ENCODE data around the gene GMNC. TPM values are rescaled to one million over a fixed set of nuclear protein-coding genes. Genes with fewer than 3 reads are reported as not detected.
"Not testable (repeated sequence)": the region's sequence is repeated elsewhere in the genome, so short reads cannot be mapped to it uniquely, and the experiment has no call there.

Gene GMNC, protein sequence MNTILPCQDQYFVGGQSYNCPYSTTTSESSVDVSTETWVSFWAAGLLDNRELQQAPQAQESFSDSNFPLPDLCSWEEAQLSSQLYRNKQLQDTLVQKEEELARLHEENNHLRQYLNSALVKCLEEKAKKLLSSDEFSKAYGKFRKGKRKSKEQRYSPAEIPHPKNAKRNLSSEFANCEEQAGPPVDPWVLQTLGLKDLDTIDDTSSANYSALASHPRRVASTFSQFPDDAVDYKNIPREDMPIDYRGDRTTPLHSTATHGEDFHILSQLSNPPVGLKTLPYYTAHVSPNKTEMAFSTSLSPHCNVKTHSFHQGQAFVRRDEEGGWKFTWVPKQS
- 1 to 10 TPM in 2 of 8 experiments, under 1 TPM in 6; 0.05 to 4.2 (median 0.17) TPM for total RNA-seq

DNA sequence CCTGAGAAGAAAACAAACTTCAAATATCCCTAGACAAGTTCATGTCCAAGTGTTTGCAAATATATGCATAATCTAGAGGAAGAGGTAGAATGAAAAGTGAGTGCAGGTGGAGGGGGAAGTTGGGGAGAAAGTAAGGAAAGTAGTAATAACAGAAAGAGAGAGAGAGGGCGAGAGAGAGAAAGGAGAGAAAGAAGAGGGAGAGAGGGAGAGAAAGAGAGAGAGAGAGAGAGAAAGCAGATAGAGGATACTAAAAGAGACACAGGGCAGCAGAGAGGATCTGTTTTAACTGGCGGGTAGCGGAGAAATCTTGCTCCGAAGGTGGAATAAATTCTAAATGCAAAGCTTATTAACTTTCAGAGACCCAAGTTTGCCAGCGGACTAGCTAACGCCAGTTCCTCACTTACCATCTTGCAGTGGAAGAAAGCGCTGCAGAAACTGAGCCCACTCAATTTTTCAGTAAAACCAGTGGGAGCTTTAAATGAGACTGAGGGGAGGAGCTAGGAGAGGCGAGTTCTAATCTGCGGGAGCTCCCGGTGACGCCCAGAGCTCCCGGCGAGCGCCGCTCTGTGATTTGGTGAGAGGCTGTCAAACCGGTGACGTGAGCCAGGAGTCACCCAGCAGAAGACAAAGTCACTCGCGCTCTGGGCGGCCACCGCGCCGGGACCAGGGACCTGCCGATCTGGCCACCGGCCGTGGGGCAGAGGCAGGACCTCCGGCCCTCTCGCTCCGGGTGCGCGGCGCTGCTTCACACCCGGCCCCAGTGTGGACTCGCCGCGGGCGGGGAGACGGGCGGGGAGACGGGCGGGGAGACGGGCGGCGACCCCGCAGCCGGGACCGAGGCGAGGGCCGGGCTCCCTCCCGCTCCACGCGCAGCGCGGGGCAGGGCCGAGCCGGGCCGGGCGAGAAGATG is at the start of gene GMNC:
Gene GMNC (minus strand): TSS at position 486 of the 910 bp plus-strand sequence. CDS start 79 bp downstream, at position 407.
- peak; percentile 95 to 99 (median 98) for ATAC-seq (replicated peaks in 6 of 8)
- Histone ChIP-seq H3K4me1 (replicated peaks in 1 of 2) (peaks cover 0 to 3% of the 10 kb centered on the region in 2 donors), H3K27ac (no peak within 1 kb of the TSS), H3K4me3 (peak within 1 kb of the TSS; percentile 52 to 96 (median 69))
- WGBS, 10 experiments: 4 to 63% (median 13%) methylated on average over 1 to 19 of the region's 58 CpGs; no CpG with 5 or more reads in 1 of the 10 experiments
- in situ Hi-C loops (cut with MboI; ENCODE audit: low pct_unique_long_range_greater_than_20kb in 2 of 9, low sequenced_read_pairs in 9 of 9, unreplicated experiment in 9 of 9): no loop called here

DNA sequence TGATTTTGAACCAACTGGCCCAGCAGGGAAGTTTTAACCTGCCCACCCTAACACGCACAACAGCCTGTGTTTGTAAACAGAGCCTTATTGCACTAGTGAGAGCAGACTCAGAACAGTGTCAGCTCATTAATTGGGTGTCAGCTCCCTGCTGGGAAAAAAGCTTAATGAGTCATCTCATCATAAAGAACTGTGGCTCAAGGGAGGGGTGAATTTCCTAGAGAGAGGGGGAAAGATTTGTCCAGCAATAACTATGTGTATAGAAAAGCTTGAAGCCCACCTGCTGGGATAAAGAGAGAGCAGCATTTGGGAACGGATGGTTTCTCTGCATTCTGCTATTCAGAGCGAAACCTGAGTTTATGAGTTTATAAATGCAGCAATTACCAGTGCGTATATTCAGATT is 48.9 kb upstream of the GMNC start:
- Histone ChIP-seq H3K4me3 (no peak overlapping the region), H3K4me1 (replicated peaks in 1 of 2) (peaks cover 0 to 3% of the 10 kb centered on the region in 2 donors), H3K27ac (no peak overlapping the region)
- in situ Hi-C loops (cut with MboI; ENCODE audit: low pct_unique_long_range_greater_than_20kb in 2 of 9, low sequenced_read_pairs in 9 of 9, unreplicated experiment in 9 of 9): no loop called here
- whole genome bisulfite sequencing, 10 experiments: 13 to 81% (median 39%) methylated on average over 1 to 4 of the region's 4 CpGs; no CpG with 5 or more reads in 1 of the 10 experiments
- ATAC-seq (replicated peaks in 6 of 8): peak in 6 of 8 experiments; percentile 43 to 84 (median 74)

DNA sequence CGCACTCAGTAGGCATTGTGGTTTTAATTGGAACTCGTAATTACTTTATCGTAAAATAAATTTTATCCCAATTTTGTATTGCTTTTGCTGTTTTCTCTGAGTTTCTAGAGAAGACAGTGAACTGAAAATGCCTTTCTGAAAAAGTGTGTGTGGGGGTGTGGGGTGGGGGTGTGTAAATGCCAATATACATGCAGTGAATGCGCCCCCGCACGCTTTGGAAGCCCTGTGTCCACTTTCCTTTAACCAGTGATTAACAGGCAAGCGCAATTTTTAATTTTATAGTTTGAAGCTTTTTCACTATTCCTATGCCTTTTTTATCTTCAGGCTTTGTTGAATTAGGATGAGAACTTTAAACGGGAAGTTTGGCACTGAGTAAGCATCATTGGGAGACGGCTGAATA is 47.4 kb upstream of the GMNC start:
- ATAC-seq (replicated peaks in 6 of 8): no peak
- Histone ChIP-seq H3K27ac (no peak overlapping the region), H3K4me1 (replicated peaks in 1 of 2) (peaks cover 0 to 3% of the 10 kb centered on the region in 2 donors), H3K4me3 (no peak overlapping the region)
- WGBS, 10 experiments: 30 to 100% (median 90%) methylated on average over 4 to 9 of the region's 9 CpGs
- in situ Hi-C loops (cut with MboI; ENCODE audit: low pct_unique_long_range_greater_than_20kb in 2 of 9, low sequenced_read_pairs in 9 of 9, unreplicated experiment in 9 of 9): no loop called here

DNA sequence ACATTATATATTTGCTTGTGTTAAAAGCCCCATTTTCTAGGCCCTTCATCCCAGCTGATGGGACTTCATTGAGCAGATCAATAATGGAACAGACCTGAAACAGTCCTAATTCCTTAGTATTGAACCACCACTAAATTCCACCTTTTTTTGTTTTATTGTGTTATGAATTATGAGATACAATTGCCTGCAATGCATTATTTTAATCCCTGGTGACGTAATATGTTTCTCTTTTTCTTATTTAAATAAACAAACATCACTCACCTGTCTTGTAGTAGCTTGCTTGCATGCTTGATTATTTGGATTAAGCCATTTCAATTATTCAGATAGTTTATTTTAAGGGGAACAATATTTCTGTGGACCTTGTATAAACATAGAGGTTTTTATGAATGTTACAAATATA is 40.7 kb upstream of the GMNC start:
- Histone ChIP-seq H3K4me1 (replicated peaks in 1 of 2) (no peaks in the 10 kb centered on the region), H3K27ac (no peak overlapping the region), H3K4me3 (no peak overlapping the region)
- ATAC-seq (replicated peaks in 6 of 8): no peak
- in situ Hi-C loops (cut with MboI; ENCODE audit: low pct_unique_long_range_greater_than_20kb in 2 of 9, low sequenced_read_pairs in 9 of 9, unreplicated experiment in 9 of 9): no loop called here
- WGBS, 10 experiments: 0 to 87% (median 58%) methylated on average over 1 of the region's 1 CpG

DNA sequence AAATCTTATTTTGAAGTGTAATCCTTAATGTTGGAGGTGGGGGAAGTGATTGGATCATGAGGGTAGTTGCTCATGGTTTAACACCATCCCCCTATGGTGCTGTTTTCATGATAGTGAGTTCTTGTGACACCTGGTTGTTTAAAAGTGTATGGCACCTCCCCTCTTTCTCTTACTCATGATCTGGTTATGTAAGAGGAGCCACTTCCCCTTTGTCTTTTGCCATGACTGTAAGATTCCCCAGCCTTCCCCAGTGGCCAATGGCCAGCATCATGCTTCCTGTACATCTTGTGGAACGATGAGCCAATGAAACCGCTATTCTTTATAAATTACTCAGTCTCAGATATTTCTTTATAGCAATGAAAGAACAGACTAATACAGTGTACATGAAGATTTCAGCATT is 39.8 kb upstream of the GMNC start:
- Histone ChIP-seq H3K4me3 (no peak overlapping the region), H3K27ac (no peak overlapping the region), H3K4me1 (replicated peaks in 1 of 2) (no peaks in the 10 kb centered on the region)
- no peak for ATAC-seq (replicated peaks in 6 of 8)
- in situ Hi-C loops (cut with MboI; ENCODE audit: low pct_unique_long_range_greater_than_20kb in 2 of 9, low sequenced_read_pairs in 9 of 9, unreplicated experiment in 9 of 9): no loop called here
- WGBS, 10 experiments: 0 to 86% (median 27%) methylated on average over 1 to 2 of the region's 2 CpGs; no CpG with 5 or more reads in 4 of the 10 experiments

DNA sequence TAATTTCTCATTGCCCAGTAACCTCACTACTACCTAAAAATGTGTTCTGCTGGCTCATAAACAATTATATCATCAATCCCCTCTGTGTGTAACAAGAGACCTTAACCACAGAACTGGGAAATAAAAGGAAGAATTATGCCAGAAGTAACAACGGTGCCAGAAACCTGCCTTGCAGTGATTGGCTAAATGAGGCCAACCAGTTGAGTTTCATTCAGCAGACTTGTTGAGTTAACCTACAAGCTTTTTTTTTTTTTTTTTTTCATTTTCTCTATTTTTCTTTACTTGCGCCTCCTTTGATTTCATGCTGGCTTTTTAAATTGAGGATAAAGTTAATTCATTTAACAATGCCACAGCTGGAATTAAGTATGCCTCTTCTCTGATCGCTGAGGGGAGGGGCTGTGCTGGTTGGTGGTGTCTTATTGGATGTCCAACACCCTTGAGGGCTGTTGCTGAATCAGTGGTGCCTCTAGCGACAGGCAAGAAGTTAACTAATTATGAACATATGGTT is 30.0 kb upstream of the GMNC start:
- no peak overlapping the region for H3K4me3 ChIP-seq
- in situ Hi-C loops (cut with MboI; ENCODE audit: low pct_unique_long_range_greater_than_20kb in 2 of 9, low sequenced_read_pairs in 9 of 9, unreplicated experiment in 9 of 9): loop anchor here in 1 of 9 experiments (25.0 kb wide), 1 partner anchor 145 kb away; no protein-coding TSS in a partner anchor
- H3K4me1 ChIP-seq (replicated peaks in 1 of 2): no peaks in the 10 kb centered on the region
- WGBS, 10 experiments: 39 to 93% (median 61%) methylated on average over 1 to 4 of the region's 4 CpGs; no CpG with 5 or more reads in 2 of the 10 experiments
- no peak for ATAC-seq (replicated peaks in 6 of 8)
- no peak overlapping the region for H3K27ac ChIP-seq

DNA sequence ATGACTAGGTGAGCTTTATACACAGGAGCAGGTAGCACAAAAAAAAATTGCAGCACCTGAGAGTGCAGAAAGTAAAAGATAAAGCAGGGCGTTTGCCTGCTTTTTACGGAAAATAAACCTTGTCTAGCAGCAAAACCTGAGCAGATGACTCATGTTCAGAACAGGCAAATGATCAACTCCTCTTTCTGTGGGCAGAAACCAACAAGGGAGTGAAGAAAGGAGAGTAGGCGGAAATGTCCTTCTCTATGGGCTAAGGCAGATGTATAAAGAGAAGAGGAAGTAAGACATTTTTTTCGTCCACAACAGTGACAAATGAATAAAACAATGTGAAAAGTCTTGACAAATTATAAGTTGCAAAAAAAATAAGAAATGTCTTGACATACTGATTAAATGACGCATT is 24.5 kb upstream of the GMNC start:
- ATAC-seq (replicated peaks in 6 of 8): no peak
- 52 to 96% (median 83%) methylated on average over 3 to 5 of the region's 5 CpGs for WGBS, 10 experiments
- H3K4me3 ChIP-seq: no peak overlapping the region

DNA sequence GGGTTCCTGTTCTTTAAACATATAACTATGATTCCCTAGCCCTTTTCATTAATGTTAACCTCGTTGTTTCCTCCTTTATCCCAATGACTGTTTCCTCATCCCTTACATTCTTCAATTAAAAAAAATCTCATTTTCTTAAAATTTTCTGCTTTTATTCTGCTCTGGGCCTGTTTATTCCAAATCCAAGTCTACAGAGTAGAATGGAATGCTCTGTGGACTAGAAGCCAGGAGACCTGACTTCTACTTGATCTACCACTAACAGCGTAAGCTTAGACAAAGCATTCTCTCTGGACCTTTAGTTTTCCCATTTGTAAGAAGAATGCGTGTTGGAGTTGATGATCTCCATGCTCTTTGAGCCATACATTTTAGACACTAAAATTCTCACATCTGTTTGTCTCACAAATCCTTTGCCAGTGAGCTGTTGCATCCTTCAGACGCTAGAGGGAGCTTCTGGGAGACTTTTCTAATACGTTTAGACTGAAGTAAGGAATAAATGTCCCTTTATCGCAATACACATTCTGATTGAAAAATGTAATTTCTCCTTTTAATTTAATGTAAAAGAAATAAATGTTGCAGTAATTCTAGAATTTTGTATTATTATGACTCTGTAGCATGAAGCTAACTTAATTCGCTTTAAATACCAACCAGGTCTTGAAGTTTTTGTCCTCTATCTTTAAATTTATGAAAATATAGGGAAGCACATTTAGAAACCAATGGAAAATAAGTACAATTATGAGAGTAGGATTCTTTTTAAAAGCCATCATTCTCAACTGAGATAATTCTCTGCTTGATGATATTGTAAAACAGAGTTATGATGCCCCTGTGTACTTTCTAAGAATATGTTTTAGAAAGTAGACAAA is 21.7 kb upstream of the GMNC start:
- in situ Hi-C loops (cut with MboI; ENCODE audit: low pct_unique_long_range_greater_than_20kb in 2 of 9, low sequenced_read_pairs in 9 of 9, unreplicated experiment in 9 of 9): loop anchor here in 2 of 9 experiments (10.0 to 25.0 kb wide), 2 partner anchors 153 to 171 kb away; no protein-coding TSS in a partner anchor
- ATAC-seq (replicated peaks in 6 of 8): peak in 5 of 8 experiments; percentile 34 to 75 (median 60)

More for the DNA sequence above, 24.5 kb upstream of the GMNC start:
- no peak overlapping the region for H3K27ac ChIP-seq
- in situ Hi-C loops (cut with MboI; ENCODE audit: low pct_unique_long_range_greater_than_20kb in 2 of 9, low sequenced_read_pairs in 9 of 9, unreplicated experiment in 9 of 9): loop anchor here in 2 of 9 experiments (10.0 to 25.0 kb wide), 2 partner anchors 150 to 168 kb away; no protein-coding TSS in a partner anchor
- H3K4me1 ChIP-seq (replicated peaks in 1 of 2): no peaks in the 10 kb centered on the region

DNA sequence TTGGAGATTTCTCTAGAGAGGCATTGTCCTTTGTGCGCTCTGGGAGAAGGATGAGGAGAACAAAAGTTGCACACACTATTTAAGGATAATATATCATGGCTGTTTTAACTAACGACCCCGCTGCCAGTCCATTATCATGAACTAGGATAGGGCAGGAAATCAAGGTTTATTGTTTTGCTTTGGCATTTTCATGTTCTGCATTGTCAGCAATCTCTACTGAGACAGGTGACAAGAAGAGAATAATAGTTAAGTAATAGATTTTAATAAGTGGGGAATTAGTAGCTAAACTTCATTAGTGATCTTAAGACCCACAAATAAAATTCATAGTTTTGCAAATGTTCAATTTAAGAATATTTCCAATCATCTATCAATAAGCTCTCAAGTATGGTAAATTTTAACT is 20.6 kb upstream of the GMNC start:
- 38 to 100% (median 80%) methylated on average over 2 to 3 of the region's 3 CpGs; no CpG with 5 or more reads in 1 of the 10 experiments for WGBS, 10 experiments
- in situ Hi-C loops (cut with MboI; ENCODE audit: low pct_unique_long_range_greater_than_20kb in 2 of 9, low sequenced_read_pairs in 9 of 9, unreplicated experiment in 9 of 9): loop anchor here in 2 of 9 experiments (10.0 to 25.0 kb wide), 2 partner anchors 154 to 172 kb away; no protein-coding TSS in a partner anchor

More for the DNA sequence above, 21.7 kb upstream of the GMNC start:
- 3 to 52% (median 39%) methylated on average over 2 to 7 of the region's 7 CpGs for WGBS, 10 experiments
- no peak overlapping the region for H3K4me3 ChIP-seq
- no peaks in the 10 kb centered on the region for H3K4me1 ChIP-seq (replicated peaks in 1 of 2)
- no peak overlapping the region for H3K27ac ChIP-seq

DNA sequence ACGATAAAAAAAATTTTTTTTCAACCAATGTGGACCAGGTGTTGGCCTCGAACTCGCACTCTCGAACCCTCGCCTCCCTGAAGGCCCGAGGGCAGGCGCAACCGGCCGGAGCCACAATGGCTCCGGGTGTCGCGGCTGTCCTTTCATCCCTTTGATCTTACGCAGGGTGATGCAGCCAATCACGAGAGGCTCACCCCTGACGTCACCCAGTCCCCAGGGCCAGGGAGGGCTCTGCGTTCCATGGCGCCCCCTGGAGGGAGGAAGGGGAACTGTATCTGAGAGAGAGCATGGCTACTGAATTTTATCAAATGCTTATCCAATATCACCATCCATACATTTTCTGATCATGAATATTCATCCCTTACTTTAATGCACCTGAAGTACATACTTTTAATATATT is 15.4 kb upstream of the GMNC start:
- Histone ChIP-seq H3K4me1 (replicated peaks in 1 of 2) (no peaks in the 10 kb centered on the region), H3K27ac (no peak overlapping the region), H3K4me3 (no peak overlapping the region)
- in situ Hi-C loops (cut with MboI; ENCODE audit: low pct_unique_long_range_greater_than_20kb in 2 of 9, low sequenced_read_pairs in 9 of 9, unreplicated experiment in 9 of 9): loop anchor here in 1 of 9 experiments (25.0 kb wide), 1 partner anchor 159 kb away; no protein-coding TSS in a partner anchor
- WGBS, 10 experiments: 50 to 100% (median 100%) methylated on average over 2 to 7 of the region's 17 CpGs; no CpG with 5 or more reads in 5 of the 10 experiments
- no peak for ATAC-seq (replicated peaks in 6 of 8)

More for the DNA sequence above, 20.6 kb upstream of the GMNC start:
- no peak for ATAC-seq (replicated peaks in 6 of 8)
- Histone ChIP-seq H3K27ac (no peak overlapping the region), H3K4me3 (no peak overlapping the region), H3K4me1 (replicated peaks in 1 of 2) (no peaks in the 10 kb centered on the region)

DNA sequence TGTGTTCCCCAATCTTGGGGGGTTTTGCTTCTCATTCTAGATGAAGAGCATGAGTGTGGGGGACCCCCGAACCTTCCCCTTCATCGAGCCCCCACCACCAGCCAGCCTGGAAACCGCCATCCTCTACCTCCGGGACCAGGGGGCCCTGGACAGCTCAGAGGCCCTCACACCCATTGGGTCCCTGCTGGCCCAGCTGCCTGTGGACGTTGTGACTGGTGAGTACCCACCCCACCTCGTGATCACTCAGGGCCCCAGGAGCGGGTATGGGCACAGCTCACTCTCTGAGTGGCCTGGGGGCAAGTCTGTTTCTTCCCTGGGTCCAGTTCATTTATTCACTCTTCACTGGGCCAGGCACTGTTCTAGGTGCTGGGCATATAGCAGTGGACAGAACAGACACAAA is 13.9 kb upstream of the GMNC start:
- H3K27ac ChIP-seq; H3K4me1 ChIP-seq (replicated peaks in 1 of 2); H3K4me3 ChIP-seq; ATAC-seq (replicated peaks in 6 of 8): not testable (repeated sequence)
- in situ Hi-C loops (cut with MboI; ENCODE audit: low pct_unique_long_range_greater_than_20kb in 2 of 9, low sequenced_read_pairs in 9 of 9, unreplicated experiment in 9 of 9): loop anchor here in 1 of 9 experiments (25.0 kb wide), 1 partner anchor 161 kb away; no protein-coding TSS in a partner anchor
- WGBS, 10 experiments: no CpG with 5 or more reads among the region's 7 CpGs

DNA sequence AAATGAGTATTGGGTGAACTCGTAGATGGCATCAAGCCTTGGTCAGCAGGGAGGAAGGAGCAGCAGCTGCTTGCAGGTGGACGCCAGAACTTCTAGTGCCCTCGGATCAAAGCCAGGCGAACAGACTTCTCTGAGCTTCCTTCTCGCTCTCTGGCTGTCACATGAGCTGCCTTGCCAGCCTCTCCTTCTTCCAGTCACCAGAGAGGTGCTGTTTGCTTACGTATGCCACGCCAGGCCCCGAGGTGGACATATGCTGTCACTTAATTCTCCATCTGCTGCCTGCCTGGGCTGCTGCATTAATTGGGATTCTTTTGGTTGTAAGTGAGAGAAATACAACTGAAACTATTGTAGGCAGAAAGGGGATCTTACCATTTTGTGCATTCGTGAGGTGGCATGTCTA is 12.6 kb upstream of the GMNC start:
- H3K4me1 ChIP-seq (replicated peaks in 1 of 2); H3K4me3 ChIP-seq; H3K27ac ChIP-seq; ATAC-seq (replicated peaks in 6 of 8): not testable (repeated sequence)
- in situ Hi-C loops (cut with MboI; ENCODE audit: low pct_unique_long_range_greater_than_20kb in 2 of 9, low sequenced_read_pairs in 9 of 9, unreplicated experiment in 9 of 9): loop anchor here in 1 of 9 experiments (25.0 kb wide), 1 partner anchor 162 kb away; no protein-coding TSS in a partner anchor
- 60 to 80% (median 80%) methylated on average over 1 of the region's 9 CpGs; no CpG with 5 or more reads in 7 of the 10 experiments for WGBS, 10 experiments

Measured in motor neuron (in vitro differentiated cells).